Spinal cord (tissue), 10 donors: ENCODE measurements around the gene ZMYND19. TPM values are rescaled to one million over a fixed set of nuclear protein-coding genes. Genes with fewer than 3 reads are reported as not detected.

Source experiments
- DNase-seq, 6 donors: peaks; one replicate each; pipeline versions ENCODE4 v3.0.0 to v3.0.0-alpha.2; 2013 to 2015; ENCODE audit warnings: low spot score in 6 of 6, low read depth in 4 of 6
- H3K27ac ChIP-seq: one replicate; pipeline ENCODE4 v1.5.1; 2013; ENCODE audit warnings: low read depth, low read length, control low read depth
- H3K27me3 ChIP-seq: one replicate; pipeline ENCODE4 v1.6.1; 2013; ENCODE audit warnings: low read length; ENCODE audit not compliant: control insufficient read depth, insufficient read depth
- H3K36me3 ChIP-seq: one replicate; pipeline ENCODE4 v1.6.1; 2013; ENCODE audit warnings: low read length; ENCODE audit not compliant: control insufficient read depth, insufficient read depth
- H3K4me1 ChIP-seq: one replicate; pipeline ENCODE4 v1.6.1; 2013; ENCODE audit warnings: low read length; ENCODE audit not compliant: control insufficient read depth, insufficient read depth
- H3K4me3 ChIP-seq: one replicate; pipeline ENCODE4 v1.5.1; 2013; ENCODE audit warnings: low read depth, low read length, control low read depth
- H3K9me3 ChIP-seq: one replicate; pipeline ENCODE4 v1.6.1; 2013; ENCODE audit warnings: low read length; ENCODE audit not compliant: control insufficient read depth, insufficient read depth
- WGBS: methylation state at CpG from one replicate; pipeline ENCODE4 v1.1.5; 2013; ENCODE audit warnings: missing lambda C conversion rate; ENCODE audit not compliant: insufficient coverage; 5-methylcytosine and 5-hydroxymethylcytosine counted together
- polyA plus RNA-seq, 2 donors: library from polyadenylated mRNA; unstranded; fragments of 120-200 nt; gene quantifications; one replicate each; pipeline ENCODE4 v1.2.1, GENCODE V29; 2013; ENCODE audit not compliant: insufficient read length in 2 of 2
- total RNA-seq, 2 donors: library from RNA; depleted of rRNA in 1 of 2; stranded (reverse); fragments of 120-200 nt in 1 of 2; fragments of >200 nt in 1 of 2; gene quantifications; one replicate each; pipeline versions ENCODE4 v1.2.3 to v1.2.4, GENCODE V29; 2013 to 2014
- donor health status: healthy.

Gene ZMYND19
- total and polyA plus RNA-seq, 4 donors, result 10.2 to 41.8 (median 34.2) TPM

- 0% methylated on average over 61 of the region's 61 CpGs for WGBS
- H3K4me1 ChIP-seq, result peaks cover 20% of the 10 kb centered on the region
- no peak overlapping the region for H3K27ac ChIP-seq
- H3K36me3 ChIP-seq, result peaks cover 43% of the 10 kb centered on the region
- no peak for DNase-seq
- H3K27me3 ChIP-seq, result no peaks in the 10 kb centered on the region
- H3K4me3 ChIP-seq, result peak overlapping the region; percentile 36
- no peaks in the 10 kb centered on the region for H3K9me3 ChIP-seq
Measured at GRCh38 chr9:137590123-137590468, 216 bp downstream of the ZMYND19 start.

- no peak overlapping the region for H3K27ac ChIP-seq
- 8% methylated on average over 58 of the region's 58 CpGs for WGBS
- no peak for DNase-seq
Measured at GRCh38 chr9:137589441-137590122, 730 bp downstream of the ZMYND19 start.

DNA sequence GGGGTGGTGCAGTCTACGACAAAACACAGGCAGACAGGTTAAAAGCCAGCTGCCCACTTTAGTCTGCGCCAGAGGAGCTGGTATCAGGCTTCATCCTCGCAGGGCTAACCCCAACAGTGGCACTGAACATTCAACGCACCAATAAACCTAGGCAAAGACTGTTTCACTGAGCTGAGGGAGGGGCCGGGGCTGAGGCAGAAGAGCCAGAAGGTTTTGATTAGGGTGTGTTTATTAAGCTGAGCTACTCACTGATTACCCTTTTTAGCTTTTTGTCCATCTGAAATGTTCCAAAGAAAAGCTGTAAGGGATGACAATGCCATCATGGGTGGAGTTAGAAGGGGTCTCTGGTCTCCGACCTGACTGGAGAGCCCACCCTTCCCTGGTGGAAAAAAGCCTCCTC is 1.4 kb downstream of the ZMYND19 start:
- Histone ChIP-seq H3K9me3 (no peaks in the 10 kb centered on the region), H3K36me3 (peaks cover 55% of the 10 kb centered on the region), H3K27me3 (no peaks in the 10 kb centered on the region), H3K27ac (no peak overlapping the region), H3K4me1 (peaks cover 23% of the 10 kb centered on the region), H3K4me3 (peak overlapping the region; percentile 36)
- no peak for DNase-seq
- 89% methylated on average over 5 of the region's 6 CpGs for WGBS

More at GRCh38 chr9:137589441-137590122, 730 bp downstream of the ZMYND19 start:
- no peaks in the 10 kb centered on the region for H3K27me3 ChIP-seq
- H3K4me3 ChIP-seq, result peak overlapping the region; percentile 36
- no peaks in the 10 kb centered on the region for H3K9me3 ChIP-seq
- peaks cover 20% of the 10 kb centered on the region for H3K4me1 ChIP-seq
- peaks cover 48% of the 10 kb centered on the region for H3K36me3 ChIP-seq

DNA sequence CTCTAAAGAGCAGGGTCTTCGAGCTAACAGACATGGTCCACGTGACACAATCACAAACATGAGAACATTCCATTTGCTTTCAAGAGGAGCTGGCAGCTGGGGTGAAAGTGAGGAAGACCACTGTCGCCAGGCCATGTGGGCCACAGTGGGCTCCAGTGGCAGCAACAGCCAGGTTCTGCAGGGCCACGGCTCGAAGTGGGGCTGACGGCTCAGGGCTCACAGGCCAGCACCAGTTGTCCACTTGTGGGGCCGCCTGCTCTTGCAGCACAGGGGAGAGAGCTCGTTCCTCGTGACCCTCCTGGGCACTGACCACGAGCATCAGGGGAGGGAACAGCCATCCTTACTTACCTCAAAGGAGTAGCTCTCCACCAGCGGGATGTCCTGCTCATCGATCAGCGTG is 2.0 kb downstream of the ZMYND19 start:
- no peak overlapping the region for H3K27ac ChIP-seq
- H3K4me3 ChIP-seq, result no peak overlapping the region
- WGBS, result 95% methylated on average over 11 of the region's 13 CpGs
- H3K27me3 ChIP-seq, result no peaks in the 10 kb centered on the region
- H3K36me3 ChIP-seq, result peaks cover 61% of the 10 kb centered on the region
- DNase-seq, result no peak
- no peaks in the 10 kb centered on the region for H3K9me3 ChIP-seq
- peaks cover 26% of the 10 kb centered on the region for H3K4me1 ChIP-seq

DNA sequence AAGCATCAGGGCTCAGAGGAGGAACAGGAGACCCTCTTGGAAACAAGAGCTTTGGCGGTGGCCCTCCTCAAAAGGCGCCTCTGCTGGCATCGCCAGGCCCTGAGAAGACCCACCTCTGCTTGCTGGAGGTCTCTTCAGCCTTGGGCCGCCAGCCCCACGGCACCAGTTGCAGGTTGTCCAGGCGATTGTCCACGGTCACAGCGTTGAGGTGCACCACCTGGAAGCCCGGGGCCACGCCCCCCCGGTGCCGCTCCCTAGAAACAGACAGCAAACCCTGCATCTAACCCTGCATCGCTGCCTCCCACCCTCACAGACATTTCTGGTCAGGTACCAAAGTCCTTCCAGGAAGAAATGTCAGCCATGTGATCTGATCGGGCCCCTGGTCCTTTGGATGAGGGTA is 3.5 kb downstream of the ZMYND19 start:
- H3K27me3 ChIP-seq, result no peaks in the 10 kb centered on the region
- H3K9me3 ChIP-seq, result no peaks in the 10 kb centered on the region
- 93% methylated on average over 14 of the region's 14 CpGs for WGBS
- no peak for DNase-seq
- H3K4me1 ChIP-seq, result peaks cover 26% of the 10 kb centered on the region
- H3K36me3 ChIP-seq, result peaks cover 75% of the 10 kb centered on the region
- H3K4me3 ChIP-seq, result no peak overlapping the region
- no peak overlapping the region for H3K27ac ChIP-seq

GRCh38 chr9:137583957-137584356 is 6.4 kb downstream of the ZMYND19 start:
- 70% methylated on average over 7 of the region's 8 CpGs for WGBS
- Histone ChIP-seq H3K4me3 (no peak overlapping the region), H3K9me3 (no peaks in the 10 kb centered on the region), H3K4me1 (peaks cover 23% of the 10 kb centered on the region), H3K36me3 (peaks cover 91% of the 10 kb centered on the region), H3K27ac (no peak overlapping the region), H3K27me3 (no peaks in the 10 kb centered on the region)
- no peak for DNase-seq

GRCh38 chr9:137583347-137583746 is 7.0 kb downstream of the ZMYND19 start:
- H3K36me3 ChIP-seq, result peaks cover 85% of the 10 kb centered on the region
- 88% methylated on average over 8 of the region's 14 CpGs for WGBS
- no peak overlapping the region for H3K4me3 ChIP-seq

GRCh38 chr9:137582286-137582860 is 7.9 kb downstream of the ZMYND19 start:
- no peak for DNase-seq
- Histone ChIP-seq H3K4me3 (no peak overlapping the region), H3K9me3 (no peaks in the 10 kb centered on the region), H3K27ac (no peak overlapping the region), H3K36me3 (peaks cover 75% of the 10 kb centered on the region), H3K4me1 (peaks cover 30% of the 10 kb centered on the region), H3K27me3 (no peaks in the 10 kb centered on the region)
- WGBS, result 87% methylated on average over 20 of the region's 20 CpGs

More at GRCh38 chr9:137583347-137583746, 7.0 kb downstream of the ZMYND19 start:
- H3K27ac ChIP-seq, result no peak overlapping the region
- no peaks in the 10 kb centered on the region for H3K27me3 ChIP-seq
- H3K4me1 ChIP-seq, result peaks cover 22% of the 10 kb centered on the region
- no peaks in the 10 kb centered on the region for H3K9me3 ChIP-seq
- DNase-seq, result no peak

- H3K27ac ChIP-seq, result no peak overlapping the region
- no peak overlapping the region for H3K4me3 ChIP-seq
- H3K36me3 ChIP-seq, result peaks cover 71% of the 10 kb centered on the region
- WGBS, result 87% methylated on average over 22 of the region's 22 CpGs
- no peaks in the 10 kb centered on the region for H3K27me3 ChIP-seq
- H3K4me1 ChIP-seq, result peaks cover 33% of the 10 kb centered on the region
- H3K9me3 ChIP-seq, result no peaks in the 10 kb centered on the region
- DNase-seq, result no peak
Measured at GRCh38 chr9:137581361-137582285, 8.7 kb downstream of the ZMYND19 start.
